ENCODE data around the gene OBSL1. TPM values are rescaled to one million over a fixed set of nuclear protein-coding genes. Genes with fewer than 3 reads are reported as not detected.

Gene OBSL1
- 1 to 10 TPM in 1 of 2 donors, under 1 TPM in 1; 0.84 to 1.1 TPM for total RNA-seq

DNA sequence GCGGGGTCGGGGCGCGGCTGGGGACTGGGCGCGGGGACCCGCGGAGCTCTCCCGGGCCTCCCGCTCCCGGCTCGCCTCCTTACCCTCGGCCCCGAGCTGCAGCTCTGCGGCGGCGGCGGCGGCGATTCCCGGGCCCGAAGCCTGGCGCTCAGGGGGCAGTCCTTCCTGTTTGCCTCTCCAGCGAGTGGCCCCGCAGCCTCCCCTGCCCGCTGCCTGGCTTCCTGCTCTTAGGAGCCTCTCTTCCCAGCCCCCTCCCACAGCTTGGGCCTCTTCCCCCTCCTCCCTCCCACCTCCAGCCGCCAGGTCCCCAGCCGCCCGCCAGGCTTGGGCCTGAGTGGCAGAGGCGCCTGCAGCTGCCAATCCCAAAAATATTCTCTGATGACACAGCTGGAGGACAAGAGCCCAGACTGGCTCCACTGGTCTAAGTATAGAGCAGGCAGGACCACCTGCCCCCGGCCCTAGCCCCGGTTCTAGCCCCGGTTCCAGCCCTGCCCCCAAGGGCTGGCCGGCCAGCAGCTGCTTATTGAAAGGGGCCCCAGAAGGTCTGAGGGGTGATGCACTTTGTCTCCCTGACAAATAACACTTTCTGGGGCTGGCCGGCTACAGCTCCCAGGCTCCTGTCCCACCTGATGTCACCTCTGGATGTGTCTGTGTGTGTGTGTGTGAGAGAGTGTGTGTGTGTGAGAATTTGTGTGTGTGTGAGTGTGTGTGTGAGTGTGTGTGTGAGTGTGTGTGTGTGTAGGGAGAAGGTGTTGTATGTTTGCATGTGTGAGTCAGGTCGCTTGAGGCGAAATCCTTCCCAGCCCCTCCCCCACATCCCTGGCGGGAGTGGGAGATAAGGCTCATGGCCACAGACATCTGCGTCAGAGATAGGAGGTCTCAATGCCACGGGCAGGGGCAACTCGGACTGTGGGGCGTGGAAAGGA, at the start of gene OBSL1:
Gene OBSL1, minus strand, starts transcription at position 229 of the 926 bp plus-strand sequence. CDS start 307 bp downstream, outside the sequence.
- Mint-ChIP-seq H3K9me3 (no peaks in the 10 kb centered on the region), H3K4me1 (no peaks in the 10 kb centered on the region), H3K27ac (no peak within 1 kb of the TSS), H3K36me3 (ENCODE audit: low read depth) (no peaks in the 10 kb centered on the region), H3K27me3 (peaks cover 38% of the 10 kb centered on the region), H3K4me3 (peak within 1 kb of the TSS; percentile 46)
- ATAC-seq (replicated peaks) = no peak

- no peak for ATAC-seq (replicated peaks)
- Mint-ChIP-seq H3K27me3 (peaks cover 3% of the 10 kb centered on the region), H3K36me3 (ENCODE audit: low read depth) (peaks cover 2% of the 10 kb centered on the region), H3K4me3 (no peak overlapping the region), H3K4me1 (no peaks in the 10 kb centered on the region), H3K9me3 (no peaks in the 10 kb centered on the region), H3K27ac (no peak overlapping the region)
Measured at GRCh38 chr2:219620546-219620945, 49.2 kb upstream of the OBSL1 start.

- no peak for ATAC-seq (replicated peaks)
- Mint-ChIP-seq H3K36me3 (ENCODE audit: low read depth) (peaks cover 13% of the 10 kb centered on the region), H3K27ac (no peak overlapping the region), H3K27me3 (no peaks in the 10 kb centered on the region), H3K4me3 (no peak overlapping the region), H3K4me1 (no peaks in the 10 kb centered on the region), H3K9me3 (no peaks in the 10 kb centered on the region)
Measured at GRCh38 chr2:219619235-219619634, 47.9 kb upstream of the OBSL1 start.

- H3K4me3 Mint-ChIP-seq = no peak overlapping the region
- H3K36me3 Mint-ChIP-seq (ENCODE audit: low read depth) = peaks cover 17% of the 10 kb centered on the region
- no peak overlapping the region for H3K27ac Mint-ChIP-seq
- no peaks in the 10 kb centered on the region for H3K4me1 Mint-ChIP-seq
- H3K9me3 Mint-ChIP-seq = no peaks in the 10 kb centered on the region
- no peaks in the 10 kb centered on the region for H3K27me3 Mint-ChIP-seq
- no peak for ATAC-seq (replicated peaks)
Measured at GRCh38 chr2:219618733-219619122, 47.4 kb upstream of the OBSL1 start.

DNA sequence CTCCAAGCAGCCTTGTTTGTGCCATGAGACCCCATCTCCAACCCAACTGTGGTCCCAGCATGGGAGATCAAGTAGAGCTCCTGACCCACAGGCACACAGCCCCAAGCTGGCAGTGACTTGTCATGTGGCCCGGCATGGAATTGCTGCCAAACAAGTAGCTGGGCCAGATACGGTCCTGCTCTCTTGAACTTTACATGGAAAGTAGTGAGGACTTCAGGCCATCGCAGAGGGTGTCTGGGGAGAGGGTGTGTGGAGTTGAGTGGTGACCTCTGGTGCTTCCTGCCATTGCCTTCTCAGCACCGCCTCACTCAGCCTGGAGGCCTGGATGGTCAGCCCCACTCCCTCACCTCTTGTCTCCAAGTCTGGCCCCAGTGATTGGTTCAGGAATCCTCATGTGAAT, 45.2 kb upstream of the OBSL1 start:
- Mint-ChIP-seq H3K36me3 (ENCODE audit: low read depth) (peaks cover 23% of the 10 kb centered on the region), H3K4me3 (no peak overlapping the region), H3K27me3 (no peaks in the 10 kb centered on the region), H3K4me1 (peaks cover 8% of the 10 kb centered on the region), H3K9me3 (no peaks in the 10 kb centered on the region), H3K27ac (no peak overlapping the region)
- no peak for ATAC-seq (replicated peaks)

GRCh38 chr2:219615894-219616293, 44.6 kb upstream of the OBSL1 start:
- H3K36me3 Mint-ChIP-seq (ENCODE audit: low read depth) = peaks cover 28% of the 10 kb centered on the region

DNA sequence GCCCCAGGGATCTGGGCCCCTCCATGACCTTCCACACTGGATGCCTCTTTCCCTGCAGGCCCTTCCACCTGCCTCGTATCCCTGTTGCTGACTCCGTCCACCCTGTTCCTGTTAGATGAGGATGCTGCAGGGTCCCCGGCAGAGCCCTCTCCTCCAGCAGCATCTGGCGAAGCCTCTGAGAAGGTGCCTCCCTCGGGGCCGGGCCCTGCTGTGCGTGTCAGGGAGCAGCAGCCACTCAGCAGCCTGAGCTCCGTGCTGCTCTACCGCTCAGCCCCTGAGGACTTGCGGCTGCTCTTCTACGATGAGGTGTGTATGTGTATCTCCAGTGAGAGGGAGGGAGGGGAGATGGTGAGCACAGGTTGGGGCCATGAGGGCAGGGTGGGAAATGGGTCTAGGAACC, 43.7 kb upstream of the OBSL1 start:
- peaks cover 14% of the 10 kb centered on the region for H3K4me1 Mint-ChIP-seq
- H3K36me3 Mint-ChIP-seq (ENCODE audit: low read depth) = peaks cover 34% of the 10 kb centered on the region
- no peak overlapping the region for H3K4me3 Mint-ChIP-seq
- no peaks in the 10 kb centered on the region for H3K9me3 Mint-ChIP-seq
- no peaks in the 10 kb centered on the region for H3K27me3 Mint-ChIP-seq
- no peak for ATAC-seq (replicated peaks)
- no peak overlapping the region for H3K27ac Mint-ChIP-seq

More at GRCh38 chr2:219615894-219616293, 44.6 kb upstream of the OBSL1 start:
- no peak for ATAC-seq (replicated peaks)
- no peaks in the 10 kb centered on the region for H3K9me3 Mint-ChIP-seq
- no peak overlapping the region for H3K27ac Mint-ChIP-seq
- peaks cover 14% of the 10 kb centered on the region for H3K4me1 Mint-ChIP-seq
- no peak overlapping the region for H3K4me3 Mint-ChIP-seq
- no peaks in the 10 kb centered on the region for H3K27me3 Mint-ChIP-seq

DNA sequence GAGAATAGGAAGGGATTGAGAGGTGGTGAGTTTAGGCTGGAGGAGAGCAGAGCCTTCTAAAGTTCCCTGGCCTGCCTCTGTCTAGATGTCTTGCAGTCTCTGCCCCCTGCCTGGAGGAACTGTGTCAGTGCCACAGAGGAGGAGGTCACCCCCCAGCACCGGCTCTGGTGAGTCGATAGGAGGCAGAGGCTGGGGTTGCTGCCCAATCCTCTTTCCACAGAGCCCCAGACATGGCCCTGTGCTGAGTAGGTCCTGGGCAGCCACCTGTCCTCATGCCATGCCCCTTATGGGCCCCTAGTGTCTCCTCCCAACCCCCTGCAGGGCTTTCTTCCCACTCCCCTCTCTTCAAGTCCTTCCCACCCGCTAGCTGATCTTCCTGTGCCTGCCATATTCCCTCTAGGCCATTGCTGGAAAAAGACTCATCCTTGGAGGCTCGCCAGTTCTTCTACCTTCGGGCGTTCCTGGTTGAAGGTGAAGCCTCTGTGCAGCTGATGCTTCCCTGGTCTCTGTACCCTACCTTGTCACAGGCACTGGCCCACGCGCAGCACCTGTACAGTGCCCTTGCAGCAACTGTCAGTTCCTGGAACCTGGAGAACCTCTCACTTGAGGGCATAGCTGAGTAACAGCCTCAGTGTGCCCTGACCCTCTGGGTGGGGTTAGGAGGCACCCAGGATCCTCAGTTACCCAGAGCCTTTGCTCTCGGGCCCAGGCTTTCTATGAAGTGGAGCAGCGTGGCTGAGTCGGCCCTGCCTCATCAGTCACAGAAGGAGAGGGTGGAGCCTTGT, 42.9 kb upstream of the OBSL1 start:
- Mint-ChIP-seq H3K27me3 (no peaks in the 10 kb centered on the region), H3K36me3 (ENCODE audit: low read depth) (peaks cover 41% of the 10 kb centered on the region), H3K4me1 (peaks cover 14% of the 10 kb centered on the region)

DNA sequence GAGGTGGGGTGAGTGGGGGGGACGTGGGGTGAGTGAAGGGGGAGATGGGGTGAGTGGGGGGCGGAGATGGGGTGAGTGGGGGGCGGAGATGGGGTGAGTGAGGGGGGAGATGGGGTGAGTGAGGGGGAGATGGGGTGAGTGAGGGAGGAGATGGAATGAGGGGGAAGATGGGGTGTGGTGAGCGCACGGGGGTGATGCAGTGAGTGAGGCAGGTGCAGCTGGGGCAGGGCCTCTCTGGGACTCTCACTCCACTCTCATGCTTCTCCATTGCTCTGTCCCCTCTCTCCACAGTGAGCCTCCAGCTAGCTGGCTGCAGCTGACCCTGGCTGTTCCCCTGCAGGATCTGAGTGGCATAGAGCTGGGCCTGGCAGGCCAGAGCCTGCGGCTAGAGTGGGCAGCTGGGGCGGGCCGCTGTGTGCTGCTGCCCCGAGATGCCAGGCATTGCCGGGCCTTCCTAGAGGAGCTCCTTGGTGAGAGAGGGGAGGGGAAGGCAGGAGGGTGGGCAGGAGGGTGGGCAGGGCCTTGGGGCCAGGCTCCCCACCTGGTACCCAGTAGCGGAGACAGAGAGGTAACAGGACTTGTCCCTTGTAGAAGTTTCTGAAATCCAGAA, 42.2 kb upstream of the OBSL1 start:
- no peak for ATAC-seq (replicated peaks)
- H3K9me3 Mint-ChIP-seq = no peaks in the 10 kb centered on the region
- no peak overlapping the region for H3K27ac Mint-ChIP-seq
- H3K36me3 Mint-ChIP-seq (ENCODE audit: low read depth) = peaks cover 45% of the 10 kb centered on the region
- peaks cover 14% of the 10 kb centered on the region for H3K4me1 Mint-ChIP-seq
- H3K27me3 Mint-ChIP-seq = no peaks in the 10 kb centered on the region
- no peak overlapping the region for H3K4me3 Mint-ChIP-seq

More for the DNA sequence above, 42.9 kb upstream of the OBSL1 start:
- no peak for ATAC-seq (replicated peaks)
- Mint-ChIP-seq H3K27ac (no peak overlapping the region), H3K4me3 (no peak overlapping the region), H3K9me3 (no peaks in the 10 kb centered on the region)

- no peak for ATAC-seq (replicated peaks)
- Mint-ChIP-seq H3K4me3 (no peak overlapping the region), H3K27me3 (no peaks in the 10 kb centered on the region)
Measured at GRCh38 chr2:219612577-219613286, 41.4 kb upstream of the OBSL1 start.

DNA sequence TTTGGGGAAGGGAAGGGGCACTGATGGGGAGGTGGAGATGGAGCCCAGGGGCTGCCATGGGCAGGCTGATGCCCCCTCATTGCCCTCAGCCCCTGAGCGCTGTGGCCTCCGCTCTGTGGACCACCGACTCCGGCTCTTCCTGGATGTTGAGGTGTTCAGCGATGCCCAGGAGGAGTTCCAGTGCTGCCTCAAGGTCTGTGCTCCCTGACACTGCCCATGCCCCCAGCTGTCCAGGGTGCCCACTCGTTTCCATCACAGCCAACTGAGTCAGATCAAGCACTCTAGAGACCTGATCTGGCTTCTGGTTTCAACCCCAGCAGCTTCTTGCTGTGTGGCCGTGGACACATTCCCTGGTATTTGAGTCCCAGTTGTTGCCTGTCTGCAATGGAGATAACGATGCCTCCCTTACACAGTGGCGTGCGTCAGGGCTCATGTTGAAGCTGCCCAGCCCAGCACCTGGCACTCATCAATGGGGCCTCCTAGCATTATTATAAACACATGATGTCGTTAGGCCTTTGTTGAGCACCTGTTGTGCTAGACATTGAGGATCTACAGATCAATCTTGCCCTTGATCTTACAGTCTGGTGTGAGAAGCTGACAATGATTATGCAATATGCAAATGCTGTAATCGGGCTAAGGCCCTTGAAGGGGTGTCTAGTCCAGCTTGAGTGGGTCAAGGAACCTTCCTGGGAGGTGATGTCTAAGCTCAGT, 40.7 kb upstream of the OBSL1 start:
- ATAC-seq (replicated peaks) = no peak
- H3K27ac Mint-ChIP-seq = peak overlapping the region; percentile 71
- no peaks in the 10 kb centered on the region for H3K27me3 Mint-ChIP-seq
- H3K36me3 Mint-ChIP-seq (ENCODE audit: low read depth) = peaks cover 49% of the 10 kb centered on the region
- H3K9me3 Mint-ChIP-seq = no peaks in the 10 kb centered on the region
- peaks cover 14% of the 10 kb centered on the region for H3K4me1 Mint-ChIP-seq
- H3K4me3 Mint-ChIP-seq = no peak overlapping the region

More at GRCh38 chr2:219612577-219613286, 41.4 kb upstream of the OBSL1 start:
- Mint-ChIP-seq H3K4me1 (peaks cover 14% of the 10 kb centered on the region), H3K36me3 (ENCODE audit: low read depth) (peaks cover 45% of the 10 kb centered on the region), H3K9me3 (no peaks in the 10 kb centered on the region), H3K27ac (peak overlapping the region; percentile 71)

DNA sequence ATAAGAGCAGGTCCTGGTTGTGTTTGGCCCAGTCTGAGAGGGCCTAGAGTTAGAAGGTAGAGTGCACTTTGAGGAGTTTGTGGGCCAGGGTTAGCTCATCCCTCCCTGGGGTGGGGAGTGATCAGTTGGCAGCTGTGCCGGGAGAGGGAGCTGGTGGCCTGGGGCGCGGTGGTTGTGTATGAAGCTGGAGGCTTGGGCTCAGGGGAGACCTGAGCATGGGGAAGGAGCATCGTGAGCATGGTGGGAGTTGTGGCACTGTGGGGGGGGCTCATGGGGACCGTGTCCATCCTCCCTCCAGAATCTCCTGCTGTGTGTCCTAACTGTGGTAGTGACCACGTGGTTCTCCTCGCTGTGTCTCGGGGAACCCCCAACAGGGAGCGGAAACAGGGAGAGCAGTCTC, 40.0 kb upstream of the OBSL1 start:
- Mint-ChIP-seq H3K4me3 (no peak overlapping the region), H3K4me1 (peaks cover 14% of the 10 kb centered on the region), H3K36me3 (ENCODE audit: low read depth) (peaks cover 56% of the 10 kb centered on the region), H3K27ac (peak overlapping the region; percentile 75), H3K9me3 (no peaks in the 10 kb centered on the region), H3K27me3 (no peaks in the 10 kb centered on the region)
- ATAC-seq (replicated peaks) = no peak

DNA sequence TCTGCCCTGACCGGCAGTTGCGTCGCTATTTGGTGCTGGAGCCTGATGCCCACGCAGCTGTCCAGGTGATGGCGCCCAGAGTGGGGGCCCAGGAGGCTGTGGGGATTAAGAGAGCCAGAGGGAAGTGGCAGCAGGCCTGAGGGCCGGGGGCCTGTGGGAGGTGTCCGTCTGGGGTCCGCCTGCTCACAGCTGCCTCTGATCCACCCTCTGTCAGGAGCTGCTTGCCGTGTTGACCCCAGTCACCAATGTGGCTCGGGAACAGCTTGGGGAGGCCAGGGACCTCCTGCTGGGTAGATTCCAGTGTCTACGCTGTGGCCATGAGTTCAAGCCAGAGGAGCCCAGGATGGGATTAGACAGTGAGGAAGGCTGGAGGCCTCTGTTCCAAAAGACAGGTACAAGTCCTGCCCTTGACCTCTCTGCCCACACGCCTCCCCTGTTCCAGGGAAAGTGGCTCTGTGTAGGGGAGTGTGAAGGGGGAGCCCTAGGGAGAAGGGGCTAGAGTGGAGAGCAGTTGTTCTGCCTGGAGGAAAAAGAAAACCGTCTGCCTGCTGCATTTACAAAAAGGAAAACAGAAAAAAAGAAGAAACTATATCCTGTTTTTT, 37.9 kb upstream of the OBSL1 start:
- no peak overlapping the region for H3K27ac Mint-ChIP-seq
- no peak for ATAC-seq (replicated peaks)
- H3K9me3 Mint-ChIP-seq = no peaks in the 10 kb centered on the region

More for the DNA sequence above, 37.9 kb upstream of the OBSL1 start:
- Mint-ChIP-seq H3K4me1 (peaks cover 14% of the 10 kb centered on the region), H3K36me3 (ENCODE audit: low read depth) (peaks cover 59% of the 10 kb centered on the region), H3K4me3 (no peak overlapping the region), H3K27me3 (no peaks in the 10 kb centered on the region)
